Fibroblast of lung (primary cell): ENCODE measurements around the gene INTS15.

Experiments used
- EZH2 ChIP-seq: IDR thresholded peaks from 2 replicates; pipeline ENCODE4 v1.5.1; 2012; ENCODE audit warnings: low read length, control low read depth, mild to moderate bottlenecking; ENCODE audit errors: missing control alignments
- TF ChIP-seq, protein P1 (sequence below), 2 donors: IDR thresholded peaks in 1 of 2; conservative IDR thresholded peaks in 1 of 2; 1 replicate in 1 of 2; 2 replicates in 1 of 2; pipeline ENCODE4 v1.5.1; 2011 to 2012; ENCODE audit warnings: low read length in 2 of 2, control low read depth in 1 of 2, inconsistent platforms in 1 of 2, low read depth in 1 of 2, mild to moderate bottlenecking in 1 of 2

DNA sequence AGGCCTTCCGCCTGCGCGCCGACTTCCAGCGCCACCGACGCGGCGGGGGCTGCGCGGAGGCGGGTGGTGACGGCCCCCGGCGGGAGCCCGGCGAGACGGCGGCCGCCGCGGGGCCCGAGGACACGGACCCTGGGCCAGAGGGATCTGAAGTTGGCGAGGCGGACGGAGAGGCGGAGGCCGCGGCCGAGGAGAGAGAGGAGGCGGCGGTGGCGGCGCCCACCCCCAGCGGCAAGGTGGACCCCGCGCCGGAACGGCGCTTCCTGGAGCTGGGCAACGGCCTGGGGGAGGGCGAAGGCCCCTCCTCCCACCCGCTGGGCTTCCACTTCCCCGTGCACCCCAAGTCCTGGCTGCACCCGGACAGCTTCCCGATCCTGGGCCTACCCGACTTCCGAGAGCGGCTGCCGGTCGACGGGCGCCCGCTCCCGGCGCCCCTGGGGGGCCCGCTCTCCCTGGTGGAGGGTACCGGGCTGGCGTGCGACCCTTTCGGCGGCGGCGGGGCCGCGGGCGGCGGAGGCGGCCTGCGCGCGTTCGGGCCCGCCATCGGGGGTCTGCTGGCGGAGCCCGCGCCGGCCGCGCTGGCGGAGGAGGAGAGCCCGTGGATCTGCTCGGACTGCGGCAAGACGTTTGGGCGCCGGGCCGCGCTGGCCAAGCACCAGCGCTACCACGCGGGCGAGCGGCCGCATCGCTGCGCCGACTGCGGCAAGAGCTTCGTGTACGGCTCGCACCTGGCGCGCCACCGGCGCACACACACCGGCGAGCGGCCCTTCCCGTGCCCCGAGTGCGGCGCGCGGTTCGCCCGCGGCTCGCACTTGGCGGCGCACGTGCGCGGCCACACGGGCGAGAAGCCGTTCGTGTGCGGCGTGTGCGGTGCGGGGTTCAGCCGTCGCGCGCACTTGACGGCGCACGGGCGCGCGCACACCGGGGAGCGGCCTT is 63.5 kb downstream of the INTS15 start:
- TF ChIP-seq, protein P1, sequence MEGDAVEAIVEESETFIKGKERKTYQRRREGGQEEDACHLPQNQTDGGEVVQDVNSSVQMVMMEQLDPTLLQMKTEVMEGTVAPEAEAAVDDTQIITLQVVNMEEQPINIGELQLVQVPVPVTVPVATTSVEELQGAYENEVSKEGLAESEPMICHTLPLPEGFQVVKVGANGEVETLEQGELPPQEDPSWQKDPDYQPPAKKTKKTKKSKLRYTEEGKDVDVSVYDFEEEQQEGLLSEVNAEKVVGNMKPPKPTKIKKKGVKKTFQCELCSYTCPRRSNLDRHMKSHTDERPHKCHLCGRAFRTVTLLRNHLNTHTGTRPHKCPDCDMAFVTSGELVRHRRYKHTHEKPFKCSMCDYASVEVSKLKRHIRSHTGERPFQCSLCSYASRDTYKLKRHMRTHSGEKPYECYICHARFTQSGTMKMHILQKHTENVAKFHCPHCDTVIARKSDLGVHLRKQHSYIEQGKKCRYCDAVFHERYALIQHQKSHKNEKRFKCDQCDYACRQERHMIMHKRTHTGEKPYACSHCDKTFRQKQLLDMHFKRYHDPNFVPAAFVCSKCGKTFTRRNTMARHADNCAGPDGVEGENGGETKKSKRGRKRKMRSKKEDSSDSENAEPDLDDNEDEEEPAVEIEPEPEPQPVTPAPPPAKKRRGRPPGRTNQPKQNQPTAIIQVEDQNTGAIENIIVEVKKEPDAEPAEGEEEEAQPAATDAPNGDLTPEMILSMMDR (conservative IDR thresholded peaks at IDR 0.05 in 1 of 2, IDR thresholded peaks at IDR 0.05 in 1 of 2; ENCODE audit: low read depth in 1 of 2, low read length in 2 of 2) = no peak
- TF ChIP-seq EZH2 = no peak
